Stimulated activated effector memory CD8-positive, alpha-beta T cell treated with anti-CD3 and anti-CD28 coated beads, Interleukin-12 subunit alpha, Interleukin-12 subunit beta, amount 100 ng/mL, for 72 hours (primary cell): Measurements from ENCODE around the gene SLC1A7.

Experiments used
- ATAC-seq: fragments of 150-1000 bp; cut with Tn5 transposase; 2 replicates; pipeline ENCODE4 v1.10.0; 2021
- DNase-seq, 2 donors: peaks; one replicate each; pipeline ENCODE4 v3.0.0; 2021 to 2022; ENCODE audit warnings: low spot score in 2 of 2
- H3K27ac Mint-ChIP-seq: one replicate; pipeline ENCODE4 v1.8.0; 2022; ENCODE audit warnings: mild to moderate bottlenecking, mixed read lengths
- H3K36me3 Mint-ChIP-seq: one replicate; pipeline ENCODE4 v1.8.0; 2022; ENCODE audit warnings: mild to moderate bottlenecking, mixed read lengths
- H3K4me1 Mint-ChIP-seq: one replicate; pipeline ENCODE4 v1.8.0; 2022; ENCODE audit warnings: mixed read lengths
- H3K4me3 Mint-ChIP-seq: one replicate; pipeline ENCODE4 v1.8.0; 2022; ENCODE audit warnings: mild to moderate bottlenecking, mixed read lengths
- H3K9me3 Mint-ChIP-seq: one replicate; pipeline ENCODE4 v1.8.0; 2022; ENCODE audit warnings: mixed read lengths

SLC1A7 gene

DNA sequence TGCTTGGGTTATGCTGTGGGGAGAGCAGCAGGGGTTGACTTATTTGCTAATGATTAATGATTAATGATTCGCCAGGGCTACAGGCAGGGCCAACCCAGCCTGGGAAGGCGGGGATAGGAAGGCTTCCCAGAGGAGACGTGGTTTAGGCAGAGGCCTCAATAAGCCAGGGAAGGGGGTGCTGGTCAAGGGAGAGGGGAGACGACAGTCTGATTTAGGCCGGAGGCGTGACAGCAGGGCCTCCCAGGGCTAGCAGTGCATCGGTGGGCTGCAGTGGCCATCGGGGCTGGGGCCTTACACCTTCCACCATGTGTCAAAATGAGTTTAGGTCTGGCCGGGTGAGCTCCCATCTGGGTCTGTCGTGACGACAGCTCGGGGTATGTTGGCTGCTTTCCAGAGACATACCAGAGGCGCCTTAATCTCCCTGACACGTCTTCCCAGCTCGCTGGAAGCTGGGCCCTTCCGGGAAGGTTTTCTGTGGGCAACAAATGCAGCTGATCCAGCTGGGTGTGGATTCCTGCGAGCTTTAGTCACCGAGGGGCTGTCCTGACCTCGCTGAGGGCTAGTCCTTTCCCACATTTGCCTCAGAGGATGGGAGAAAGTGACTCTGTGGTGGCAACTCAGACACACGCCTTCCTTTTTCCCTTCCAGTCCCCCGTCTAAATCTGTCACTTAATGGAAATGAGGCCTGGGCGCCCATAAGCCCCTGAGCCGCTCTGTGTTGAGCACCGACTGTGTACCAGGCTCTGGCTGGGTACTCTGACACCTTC lies 3.7 kb upstream of the SLC1A7 start:
- Mint-ChIP-seq H3K4me3 (no peak overlapping the region), H3K4me1 (no peaks in the 10 kb centered on the region), H3K36me3 (no peaks in the 10 kb centered on the region), H3K9me3 (no peaks in the 10 kb centered on the region), H3K27ac (no peak overlapping the region)
- DNase-seq = no peak
- no peak for ATAC-seq

DNA sequence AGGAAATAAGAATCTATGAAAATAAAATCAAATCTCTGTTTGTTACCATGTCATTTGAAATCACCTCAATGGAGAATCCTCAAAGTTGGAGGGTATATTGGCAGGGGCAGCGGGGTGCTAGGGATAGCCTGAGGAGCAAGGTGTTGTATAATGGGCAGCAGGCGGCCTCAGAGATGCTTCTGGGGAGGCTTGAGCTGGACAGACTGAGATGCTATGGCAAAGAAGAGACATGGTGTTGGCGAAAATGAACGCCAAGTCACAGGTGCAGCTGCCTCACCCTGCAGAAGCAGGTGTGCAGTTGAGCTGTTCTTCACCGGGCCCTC lies 3.1 kb upstream of the SLC1A7 start:
- H3K27ac Mint-ChIP-seq = no peak overlapping the region
- no peak for ATAC-seq
- DNase-seq = no peak
- H3K9me3 Mint-ChIP-seq = no peaks in the 10 kb centered on the region
- no peak overlapping the region for H3K4me3 Mint-ChIP-seq
- H3K36me3 Mint-ChIP-seq = no peaks in the 10 kb centered on the region
- no peaks in the 10 kb centered on the region for H3K4me1 Mint-ChIP-seq

DNA sequence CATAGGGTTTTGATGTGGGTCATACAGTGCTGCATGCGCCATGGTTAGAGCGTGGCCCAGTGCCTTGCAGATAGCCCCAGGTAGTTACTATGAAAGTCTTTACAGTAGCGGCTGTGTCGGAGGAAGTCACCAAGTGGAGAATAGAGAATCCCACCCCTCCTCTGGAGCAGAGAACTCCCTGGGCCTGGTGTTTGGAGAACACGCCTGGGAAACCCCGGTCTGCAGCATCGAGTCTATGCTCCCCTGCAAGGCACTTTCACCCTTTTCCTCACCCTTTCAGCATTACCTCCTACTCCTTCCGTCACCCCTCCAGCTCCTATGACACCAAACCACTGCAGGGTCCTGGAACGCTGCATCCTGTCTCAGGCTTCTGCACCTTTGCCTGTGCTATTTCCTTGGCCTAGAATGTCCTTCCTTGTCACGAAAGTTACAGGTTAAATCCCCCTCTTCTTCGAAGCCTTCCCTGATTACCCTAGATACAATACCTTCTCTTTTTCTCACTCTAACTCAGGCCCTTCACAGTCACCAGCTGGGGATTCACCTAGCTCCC lies 2.7 kb upstream of the SLC1A7 start:
- no peaks in the 10 kb centered on the region for H3K9me3 Mint-ChIP-seq
- H3K4me3 Mint-ChIP-seq = no peak overlapping the region
- no peak for DNase-seq
- no peaks in the 10 kb centered on the region for H3K36me3 Mint-ChIP-seq
- no peak overlapping the region for H3K27ac Mint-ChIP-seq
- no peak for ATAC-seq
- H3K4me1 Mint-ChIP-seq = no peaks in the 10 kb centered on the region

DNA sequence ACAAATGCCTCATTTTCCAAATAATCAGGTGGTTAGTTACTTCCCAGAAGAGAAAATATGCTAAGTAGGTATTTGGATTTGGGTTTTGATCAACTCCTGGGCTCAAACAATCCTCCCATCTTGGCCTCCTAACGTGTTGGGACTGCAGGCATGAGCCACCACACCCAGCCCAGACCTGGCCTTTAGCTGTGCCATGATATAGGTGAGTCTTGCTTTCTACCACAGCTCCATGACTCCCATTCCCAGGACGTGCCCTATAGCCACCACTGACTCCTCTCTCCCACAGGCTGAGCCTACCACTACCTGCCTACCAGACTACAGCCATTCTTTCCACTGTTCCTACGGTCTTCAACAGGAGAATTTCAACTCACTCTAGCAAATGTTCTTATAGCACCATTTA lies 1.8 kb upstream of the SLC1A7 start:
- Mint-ChIP-seq H3K4me1 (no peaks in the 10 kb centered on the region), H3K27ac (no peak overlapping the region), H3K36me3 (no peaks in the 10 kb centered on the region), H3K9me3 (no peaks in the 10 kb centered on the region), H3K4me3 (no peak overlapping the region)
- DNase-seq = no peak
- no peak for ATAC-seq

DNA sequence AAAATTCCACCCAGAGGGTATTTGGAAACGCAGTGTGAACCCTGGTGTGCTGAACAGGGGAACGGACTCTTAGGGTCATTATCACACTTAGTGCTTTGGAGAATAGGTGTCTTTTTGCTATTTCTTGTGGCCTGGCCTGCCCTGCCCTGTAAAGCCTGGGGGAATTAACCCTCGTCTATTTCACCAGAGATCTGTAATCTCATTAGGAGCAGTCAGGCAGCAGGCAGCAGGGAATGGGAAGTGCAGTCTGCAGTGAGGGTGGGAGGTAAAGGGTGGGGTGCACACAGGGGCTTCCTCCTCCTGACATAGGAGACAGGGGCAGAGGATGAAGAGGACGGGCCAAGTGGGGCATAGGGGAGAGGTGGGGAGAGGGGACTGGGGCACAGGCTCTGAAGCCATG lies 1.1 kb upstream of the SLC1A7 start:
- H3K4me3 Mint-ChIP-seq = no peak overlapping the region

DNA sequence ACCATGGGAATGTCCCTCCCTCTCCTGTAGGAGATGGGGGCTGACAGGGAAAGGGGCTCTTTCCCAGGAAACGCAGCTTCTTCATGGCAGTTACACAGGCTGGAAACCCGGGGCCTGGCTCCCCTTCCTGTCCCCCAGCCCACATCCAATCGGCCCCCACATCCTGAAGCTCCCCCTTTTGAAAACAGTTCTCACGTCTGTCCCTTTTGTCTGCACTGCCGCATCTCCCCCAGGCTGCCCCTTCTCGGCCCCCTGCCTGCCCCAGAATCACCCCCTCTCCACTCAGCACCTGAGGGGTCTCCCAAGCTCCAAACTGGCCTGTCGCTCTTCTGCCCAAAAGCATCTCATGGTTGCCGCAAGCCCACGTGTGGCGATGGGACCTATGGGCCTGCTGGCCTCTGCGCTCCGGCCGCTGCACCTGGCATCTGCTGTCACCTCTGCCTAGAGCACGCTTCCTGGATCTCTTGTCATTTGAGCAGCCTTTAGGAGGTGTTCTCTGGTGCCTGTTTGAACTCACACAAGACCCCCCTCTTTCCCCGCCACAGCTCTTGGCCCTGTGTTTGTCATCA lies 867 bp downstream of the SLC1A7 start:
- DNase-seq = no peak
- Mint-ChIP-seq H3K27ac (no peak overlapping the region), H3K36me3 (no peaks in the 10 kb centered on the region), H3K4me3 (no peak overlapping the region), H3K4me1 (no peaks in the 10 kb centered on the region), H3K9me3 (peaks cover 10% of the 10 kb centered on the region)
- no peak for ATAC-seq

More for the DNA sequence above, 1.1 kb upstream of the SLC1A7 start:
- DNase-seq (no peak), ATAC-seq (no peak)
- H3K27ac Mint-ChIP-seq = no peak overlapping the region
- H3K9me3 Mint-ChIP-seq = no peaks in the 10 kb centered on the region
- H3K4me1 Mint-ChIP-seq = no peaks in the 10 kb centered on the region
- H3K36me3 Mint-ChIP-seq = no peaks in the 10 kb centered on the region

DNA sequence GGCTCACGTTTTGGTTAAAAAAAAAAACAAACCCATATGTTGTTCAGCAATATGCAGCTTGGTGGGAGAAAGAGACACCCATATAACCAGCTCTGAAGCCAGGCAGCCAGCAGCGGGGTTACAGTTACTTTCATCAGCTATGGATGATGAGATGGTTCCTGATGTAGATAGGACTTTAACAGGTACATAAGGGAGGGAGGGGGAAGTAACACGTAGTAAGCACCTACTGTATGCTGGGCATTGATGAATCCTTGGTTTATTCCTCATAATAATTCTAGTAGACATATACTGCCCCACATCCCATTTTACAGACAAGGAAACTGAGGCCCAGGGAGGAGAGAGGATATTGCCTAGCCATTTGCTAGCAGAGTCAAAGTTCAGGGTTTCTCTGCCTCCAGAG lies 2.0 kb downstream of the SLC1A7 start:
- H3K9me3 Mint-ChIP-seq = peaks cover 10% of the 10 kb centered on the region
- no peak overlapping the region for H3K27ac Mint-ChIP-seq
- H3K4me3 Mint-ChIP-seq = no peak overlapping the region
- DNase-seq (no peak), ATAC-seq (no peak)
- no peaks in the 10 kb centered on the region for H3K4me1 Mint-ChIP-seq
- no peaks in the 10 kb centered on the region for H3K36me3 Mint-ChIP-seq

DNA sequence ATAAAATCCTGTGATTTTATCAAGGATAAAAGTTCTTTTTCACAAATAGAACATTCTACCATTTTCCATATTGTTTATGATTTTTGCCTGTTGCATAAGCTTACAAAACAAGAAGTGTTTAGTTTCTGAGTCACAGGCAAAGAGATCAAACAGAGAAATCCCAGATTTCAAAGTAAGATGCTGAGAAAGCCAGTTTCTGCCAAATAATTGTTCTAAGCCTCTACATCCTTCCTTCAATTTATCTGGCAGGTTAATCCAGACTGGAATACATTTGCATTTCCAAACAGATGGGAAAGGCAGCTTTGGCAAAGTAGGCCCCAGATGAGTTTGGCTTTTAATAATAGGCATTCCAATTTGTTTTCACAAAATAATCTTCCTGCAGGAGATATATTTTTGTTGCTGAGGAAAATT lies 2.5 kb downstream of the SLC1A7 start:
- H3K36me3 Mint-ChIP-seq = no peaks in the 10 kb centered on the region
- H3K4me1 Mint-ChIP-seq = no peaks in the 10 kb centered on the region
- DNase-seq (no peak), ATAC-seq (no peak)
- peaks cover 10% of the 10 kb centered on the region for H3K9me3 Mint-ChIP-seq
- no peak overlapping the region for H3K27ac Mint-ChIP-seq
- H3K4me3 Mint-ChIP-seq = no peak overlapping the region

DNA sequence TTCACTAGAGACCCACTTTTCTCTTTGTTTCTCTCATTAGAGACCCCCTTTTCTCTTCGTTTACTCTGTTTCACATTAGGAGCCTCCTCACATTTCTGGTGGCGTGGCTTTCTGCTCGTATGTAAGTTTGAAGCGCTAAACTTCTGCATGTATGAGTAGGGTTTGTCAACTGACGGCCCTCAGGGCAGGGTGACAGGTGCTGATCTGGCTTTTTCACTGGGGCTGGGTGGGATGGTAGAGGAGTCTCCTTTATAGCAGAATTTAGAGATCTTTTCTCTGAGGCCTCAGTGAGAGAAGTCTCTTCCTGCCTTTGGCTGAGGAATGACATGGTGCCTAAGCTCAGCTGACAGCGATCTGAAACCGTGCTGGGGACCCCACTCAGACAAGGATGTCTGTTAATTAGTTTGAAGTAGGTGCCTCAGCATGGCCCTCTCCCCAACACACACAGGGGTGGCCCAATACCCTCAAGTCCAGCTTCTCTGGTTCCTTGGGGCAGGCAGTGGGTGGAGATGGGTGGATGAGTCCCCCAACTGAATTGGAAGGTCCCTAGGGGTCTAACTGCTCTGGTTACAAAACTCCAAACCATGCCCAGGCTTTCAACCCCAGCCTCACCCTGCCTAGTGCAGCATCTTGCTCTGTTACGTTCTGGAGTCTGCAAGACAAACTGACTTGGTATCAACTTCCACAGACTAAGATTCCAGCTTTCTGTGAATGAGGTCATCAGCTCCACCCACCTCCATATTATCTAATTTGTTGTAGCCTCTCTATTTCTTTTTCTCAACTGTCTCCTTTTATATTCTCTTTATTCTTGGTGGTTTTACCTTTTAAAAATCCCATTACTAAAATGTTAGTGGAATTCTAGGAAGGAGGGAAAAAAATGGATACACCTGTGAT lies 3.2 kb downstream of the SLC1A7 start:
- H3K4me1 Mint-ChIP-seq = no peaks in the 10 kb centered on the region
- peaks cover 10% of the 10 kb centered on the region for H3K9me3 Mint-ChIP-seq
- H3K27ac Mint-ChIP-seq = no peak overlapping the region
- no peak for DNase-seq
- no peak for ATAC-seq
- H3K4me3 Mint-ChIP-seq = no peak overlapping the region
- no peaks in the 10 kb centered on the region for H3K36me3 Mint-ChIP-seq

DNA sequence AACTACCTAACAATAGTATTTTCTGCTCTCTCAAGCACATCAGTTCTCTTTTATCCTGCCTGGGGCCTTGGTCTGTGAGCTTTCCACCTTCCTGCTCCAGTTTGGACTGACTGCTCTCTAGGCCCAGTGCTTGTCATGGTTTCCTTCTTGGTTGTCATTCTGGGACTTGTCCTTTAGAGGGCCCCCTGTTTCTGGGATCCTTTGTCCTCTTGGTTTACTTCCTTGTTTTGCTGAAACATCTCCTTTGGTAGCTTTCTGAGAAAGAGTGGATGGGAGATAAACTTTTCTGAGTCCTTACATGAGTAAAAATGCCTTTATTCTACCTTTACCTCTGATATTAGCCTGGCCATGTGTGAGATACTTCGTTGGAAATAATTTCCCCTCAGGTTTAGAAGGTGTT lies 4.7 kb downstream of the SLC1A7 start:
- H3K9me3 Mint-ChIP-seq = peaks cover 10% of the 10 kb centered on the region
- no peak overlapping the region for H3K4me3 Mint-ChIP-seq
- no peaks in the 10 kb centered on the region for H3K36me3 Mint-ChIP-seq
- no peak for DNase-seq
- no peak for ATAC-seq
- H3K27ac Mint-ChIP-seq = no peak overlapping the region
- H3K4me1 Mint-ChIP-seq = peaks cover 5% of the 10 kb centered on the region

DNA sequence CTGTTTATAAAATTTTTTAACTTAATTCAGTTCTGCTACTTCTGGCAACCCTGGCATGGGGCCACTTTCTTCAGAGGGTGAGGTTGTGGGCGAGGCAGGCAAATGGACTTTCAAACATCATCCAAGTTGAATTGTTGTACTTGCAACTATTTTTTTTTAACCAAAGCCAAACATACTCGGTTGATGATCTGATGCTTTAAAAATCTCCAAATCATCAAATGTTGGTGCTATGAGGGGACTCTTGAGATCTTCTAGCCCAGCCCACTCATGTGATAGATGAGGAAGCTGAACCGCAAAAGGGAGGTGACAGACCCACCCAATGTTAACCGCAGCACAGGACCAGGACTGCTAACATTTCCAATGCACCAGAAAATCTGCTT lies 6.7 kb downstream of the SLC1A7 start:
- Mint-ChIP-seq H3K27ac (no peak overlapping the region), H3K4me3 (no peak overlapping the region), H3K9me3 (peaks cover 10% of the 10 kb centered on the region), H3K4me1 (peaks cover 14% of the 10 kb centered on the region), H3K36me3 (no peaks in the 10 kb centered on the region)
- ATAC-seq (peak; percentile 68), DNase-seq (no peak)

DNA sequence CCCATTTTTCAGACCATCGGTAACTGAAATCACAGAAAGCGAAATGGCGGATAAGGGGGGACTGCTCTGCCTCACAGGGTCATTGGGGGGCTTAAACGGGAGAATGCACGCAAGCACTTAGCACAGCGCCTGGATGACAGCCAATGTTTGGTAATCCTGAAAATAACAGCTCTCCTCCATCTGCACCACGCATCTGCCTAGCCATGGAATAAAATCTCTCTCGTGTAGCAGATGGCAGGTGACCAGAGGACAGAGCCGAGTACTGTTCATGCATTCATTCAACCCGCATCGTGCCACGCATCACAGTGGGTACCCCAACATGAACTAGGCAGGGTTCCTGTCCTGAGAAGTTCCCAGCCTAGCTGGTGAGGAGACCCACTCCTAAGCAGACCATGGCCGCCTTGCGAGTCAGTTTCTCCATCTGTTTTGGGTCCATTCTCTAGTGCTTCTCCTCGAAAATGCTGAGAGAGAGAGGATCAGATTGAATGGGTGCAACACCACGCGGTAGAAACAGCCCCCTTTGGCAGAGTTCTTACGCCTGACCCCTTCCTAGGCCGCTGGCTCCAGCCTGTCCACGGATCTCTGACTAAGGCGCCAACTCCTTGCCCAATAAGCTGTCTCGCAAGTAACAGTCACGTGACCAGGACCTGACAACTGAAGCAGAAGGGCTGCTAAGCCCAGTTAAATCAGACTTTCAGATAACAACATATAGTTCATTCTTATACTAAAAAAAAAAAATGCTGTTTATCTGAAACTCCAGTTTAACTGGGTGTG lies 7.3 kb downstream of the SLC1A7 start:
- Mint-ChIP-seq H3K4me1 (peaks cover 14% of the 10 kb centered on the region), H3K9me3 (peaks cover 10% of the 10 kb centered on the region), H3K36me3 (no peaks in the 10 kb centered on the region), H3K4me3 (no peak overlapping the region), H3K27ac (no peak overlapping the region)
- no peak for DNase-seq
- no peak for ATAC-seq

DNA sequence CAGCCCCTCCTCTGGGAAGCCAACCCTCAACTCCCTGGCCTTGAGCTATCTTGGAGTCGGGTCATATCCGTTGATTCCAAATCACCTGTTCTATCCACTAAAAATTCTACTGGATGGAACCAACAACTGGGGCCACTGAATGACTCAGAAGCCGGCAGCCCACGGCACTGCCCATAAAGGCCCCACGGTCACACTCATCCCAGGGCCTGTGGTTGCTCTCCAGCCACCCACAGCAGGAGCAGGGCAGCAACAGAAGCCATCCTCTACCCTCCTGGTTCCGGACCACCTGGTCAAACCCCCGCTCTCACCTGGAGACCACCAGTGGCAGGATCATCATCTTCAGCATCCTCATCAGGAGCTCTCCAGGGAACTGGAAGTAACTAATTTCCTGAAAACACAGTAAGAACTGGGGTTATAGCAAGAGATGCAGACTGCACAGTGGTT lies 8.4 kb downstream of the SLC1A7 start:
- ATAC-seq (no peak), DNase-seq (no peak)
- Mint-ChIP-seq H3K9me3 (peaks cover 10% of the 10 kb centered on the region), H3K4me1 (peaks cover 21% of the 10 kb centered on the region), H3K27ac (no peak overlapping the region), H3K36me3 (no peaks in the 10 kb centered on the region), H3K4me3 (no peak overlapping the region)

DNA sequence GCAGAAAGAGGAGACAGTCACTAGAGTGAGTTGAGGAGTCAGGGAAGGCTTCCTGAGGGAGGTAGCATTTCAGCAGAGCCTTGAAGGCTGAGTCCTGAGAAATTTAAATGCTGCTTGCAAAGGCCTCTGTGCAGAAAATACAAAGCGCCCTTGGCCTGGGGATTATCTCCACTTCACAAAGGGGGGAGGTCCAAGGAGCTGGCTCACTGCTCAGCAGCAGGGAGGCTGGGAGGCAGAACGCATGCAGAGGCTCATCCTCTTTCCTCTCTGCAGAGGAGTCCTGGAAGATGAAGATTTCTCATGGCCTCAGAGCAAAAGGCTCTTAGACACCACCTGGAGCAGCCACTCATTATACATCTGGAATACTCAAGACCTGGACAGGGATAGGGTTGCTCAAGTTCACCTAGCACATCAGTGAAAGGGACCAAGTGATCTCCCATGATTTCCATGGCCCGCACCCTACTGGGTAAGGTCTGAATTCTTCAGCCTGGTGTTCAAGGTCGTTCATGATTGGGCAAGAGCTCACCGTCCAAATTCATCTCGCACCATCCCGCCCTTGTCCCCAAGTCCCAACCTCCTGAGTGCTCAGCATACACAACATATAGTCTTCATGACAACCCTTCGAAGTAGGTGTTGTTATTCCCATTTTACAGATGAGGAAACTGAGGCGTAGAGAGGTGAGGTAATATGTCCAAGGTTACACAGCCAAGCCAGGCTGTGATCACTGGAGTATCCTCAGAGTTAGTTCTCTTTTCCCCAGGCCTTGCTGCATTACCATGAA lies 9.0 kb downstream of the SLC1A7 start:
- H3K4me1 Mint-ChIP-seq = peaks cover 23% of the 10 kb centered on the region
- DNase-seq (no peak), ATAC-seq (no peak)
- peaks cover 10% of the 10 kb centered on the region for H3K9me3 Mint-ChIP-seq
- H3K4me3 Mint-ChIP-seq = no peak overlapping the region
- no peak overlapping the region for H3K27ac Mint-ChIP-seq
- H3K36me3 Mint-ChIP-seq = no peaks in the 10 kb centered on the region
